ENCODE measurements around the gene ST3GAL3. TPM values are rescaled to one million over a fixed set of nuclear protein-coding genes. Genes with fewer than 3 reads are reported as not detected.
A peak's percentile ranks its signal among the peaks of the same experiment; 100 is the strongest.

ST3GAL3 gene
- total and polyA plus RNA-seq, 3 donors from 2014 or later = 42.9 to 62.0 (median 50.7) TPM

DNA sequence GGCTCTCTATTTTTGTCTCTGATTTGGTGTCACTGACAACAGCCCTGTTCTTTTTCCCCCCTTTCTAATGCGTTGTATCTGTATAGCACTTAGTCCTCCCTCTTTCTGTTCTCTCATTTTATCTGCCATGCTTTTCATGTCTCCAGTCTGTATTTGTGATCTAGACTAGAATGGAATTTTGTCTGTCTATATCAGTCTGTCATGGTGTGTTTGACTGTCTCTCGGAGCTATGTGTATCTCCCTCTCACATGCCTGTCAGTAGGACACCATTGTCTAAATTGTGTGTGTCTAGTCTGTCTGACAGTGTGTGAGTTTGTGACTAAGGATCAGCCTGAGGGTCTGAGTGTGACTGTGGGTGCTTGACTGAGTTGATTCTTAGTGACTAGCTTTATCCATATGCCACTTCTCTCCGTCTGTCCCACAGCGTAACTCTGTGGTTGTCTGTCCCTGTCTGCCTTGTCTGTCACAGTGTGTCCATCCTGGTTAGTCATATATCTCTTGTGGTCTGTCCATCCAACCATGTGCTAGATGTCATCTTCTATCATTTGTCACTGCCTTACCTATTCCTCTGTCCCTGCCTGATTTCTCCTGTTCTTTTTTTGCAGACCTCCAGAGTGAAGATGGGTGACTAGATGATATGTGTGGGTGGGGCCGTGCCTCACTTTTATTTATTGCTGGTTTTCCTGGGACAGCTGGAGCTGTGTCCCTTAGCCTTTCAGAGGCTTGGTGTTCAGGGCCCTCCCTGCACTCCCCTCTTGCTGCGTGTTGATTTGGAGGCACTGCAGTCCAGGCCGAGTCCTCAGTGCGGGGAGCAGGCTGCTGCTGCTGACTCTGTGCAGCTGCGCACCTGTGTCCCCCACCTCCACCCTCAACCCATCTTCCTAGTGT lies 270.3 kb downstream of the ST3GAL3 start:
- no peak for DNase-seq
- no peak for TF ChIP-seq POLR2A (IDR thresholded peaks at IDR 0.05)
- TF ChIP-seq, protein P1, sequence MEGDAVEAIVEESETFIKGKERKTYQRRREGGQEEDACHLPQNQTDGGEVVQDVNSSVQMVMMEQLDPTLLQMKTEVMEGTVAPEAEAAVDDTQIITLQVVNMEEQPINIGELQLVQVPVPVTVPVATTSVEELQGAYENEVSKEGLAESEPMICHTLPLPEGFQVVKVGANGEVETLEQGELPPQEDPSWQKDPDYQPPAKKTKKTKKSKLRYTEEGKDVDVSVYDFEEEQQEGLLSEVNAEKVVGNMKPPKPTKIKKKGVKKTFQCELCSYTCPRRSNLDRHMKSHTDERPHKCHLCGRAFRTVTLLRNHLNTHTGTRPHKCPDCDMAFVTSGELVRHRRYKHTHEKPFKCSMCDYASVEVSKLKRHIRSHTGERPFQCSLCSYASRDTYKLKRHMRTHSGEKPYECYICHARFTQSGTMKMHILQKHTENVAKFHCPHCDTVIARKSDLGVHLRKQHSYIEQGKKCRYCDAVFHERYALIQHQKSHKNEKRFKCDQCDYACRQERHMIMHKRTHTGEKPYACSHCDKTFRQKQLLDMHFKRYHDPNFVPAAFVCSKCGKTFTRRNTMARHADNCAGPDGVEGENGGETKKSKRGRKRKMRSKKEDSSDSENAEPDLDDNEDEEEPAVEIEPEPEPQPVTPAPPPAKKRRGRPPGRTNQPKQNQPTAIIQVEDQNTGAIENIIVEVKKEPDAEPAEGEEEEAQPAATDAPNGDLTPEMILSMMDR (IDR thresholded peaks at IDR 0.05) = no peak
- no peak overlapping the region for H3K27ac ChIP-seq
- no peaks in the 10 kb centered on the region for H3K27me3 ChIP-seq
- 84 to 89% methylated on average over 9 of the region's 9 CpGs for WGBS, 2 donors
- no peaks in the 10 kb centered on the region for H3K36me3 ChIP-seq (ENCODE audit: low read depth, missing control alignments)
- no peak overlapping the region for H3K4me3 ChIP-seq
- peaks cover 32% of the 10 kb centered on the region for H3K4me1 ChIP-seq
- H3K9me3 ChIP-seq = no peaks in the 10 kb centered on the region
- intact Hi-C loops (cut with DNase I; ENCODE audit: low total_unique reads) = no loop called here

DNA sequence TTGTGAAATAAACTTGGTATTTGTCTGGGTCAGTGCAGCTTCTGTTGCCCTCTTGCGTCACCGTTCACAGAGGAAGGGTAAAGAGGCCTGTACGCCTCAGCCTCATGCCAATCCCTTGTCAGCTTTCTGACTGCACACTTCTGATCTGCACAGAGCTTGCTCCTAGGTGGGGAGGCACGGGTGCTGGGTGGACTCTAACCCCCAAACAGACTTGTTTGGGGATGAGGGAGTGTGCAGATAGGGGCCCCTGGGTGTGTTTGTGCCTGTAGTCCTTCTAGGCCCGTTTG lies 270.9 kb downstream of the ST3GAL3 start:
- TF ChIP-seq, protein P1 (IDR thresholded peaks at IDR 0.05) = no peak
- no peak for TF ChIP-seq POLR2A (IDR thresholded peaks at IDR 0.05)
- Histone ChIP-seq H3K27me3 (no peaks in the 10 kb centered on the region), H3K27ac (no peak overlapping the region), H3K36me3 (ENCODE audit: low read depth, missing control alignments) (no peaks in the 10 kb centered on the region), H3K9me3 (no peaks in the 10 kb centered on the region), H3K4me3 (no peak overlapping the region), H3K4me1 (peaks cover 32% of the 10 kb centered on the region)
- intact Hi-C loops (cut with DNase I; ENCODE audit: low total_unique reads) = no loop called here
- no peak for DNase-seq
- WGBS, 2 donors = 63 to 86% methylated on average over 2 to 5 of the region's 5 CpGs

DNA sequence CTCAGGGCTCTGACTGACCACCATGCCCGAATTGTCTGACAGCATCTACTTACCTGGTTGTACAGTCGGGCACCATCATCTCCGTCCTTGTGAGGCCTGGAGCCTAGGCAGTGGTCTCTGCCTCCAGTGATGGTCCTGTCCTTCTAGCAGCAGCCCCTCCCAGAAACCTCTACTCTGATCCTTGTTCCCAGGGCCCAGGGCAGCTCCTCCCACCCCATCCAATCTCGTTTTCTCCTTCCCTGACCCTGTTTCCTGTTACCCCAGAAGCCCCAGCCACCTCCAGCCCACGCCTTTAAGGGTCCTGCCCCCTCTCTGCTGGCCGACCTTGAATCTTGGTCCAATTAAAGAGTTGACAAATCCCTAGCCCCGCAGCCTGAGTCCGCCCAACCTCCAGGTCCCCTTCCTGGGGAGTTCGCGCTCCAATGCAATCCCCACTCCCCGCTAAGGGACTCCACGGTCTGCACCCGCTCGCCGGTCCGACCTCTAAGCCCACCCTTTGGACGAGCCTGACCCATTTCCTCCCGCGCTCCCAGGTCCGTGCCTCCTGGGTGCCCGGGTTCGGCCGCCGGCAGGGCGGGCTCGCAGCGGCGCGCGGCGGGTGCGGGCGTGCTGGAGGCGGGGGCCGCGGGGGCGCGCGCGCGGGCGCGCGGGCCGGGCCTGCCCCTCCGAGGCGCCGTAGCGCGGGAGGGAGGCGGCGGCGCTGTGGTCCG lies 271.4 kb downstream of the ST3GAL3 start, which contains the start of gene B4GALT2:
Gene B4GALT2 (plus strand): TSS at position 660 of the 710 bp plus-strand sequence. CDS start 1,951 bp downstream, outside the sequence.
- no peaks in the 10 kb centered on the region for H3K9me3 ChIP-seq
- 8 to 14% methylated on average over 10 to 24 of the region's 54 CpGs for WGBS, 2 donors
- H3K4me3 ChIP-seq = peak within 1 kb of the TSS; percentile 58 to 67
- H3K4me1 ChIP-seq = peaks cover 32% of the 10 kb centered on the region
- H3K36me3 ChIP-seq (ENCODE audit: low read depth, missing control alignments) = no peaks in the 10 kb centered on the region
- H3K27me3 ChIP-seq = no peaks in the 10 kb centered on the region
- H3K27ac ChIP-seq = peak within 1 kb of the TSS; percentile 55 to 56
- TF ChIP-seq, protein P1 (IDR thresholded peaks at IDR 0.05) = no peak
- no peak for TF ChIP-seq POLR2A (IDR thresholded peaks at IDR 0.05)
- DNase-seq = peak; percentile 47
- intact Hi-C loops (cut with DNase I; ENCODE audit: low total_unique reads) = no loop called here

DNA sequence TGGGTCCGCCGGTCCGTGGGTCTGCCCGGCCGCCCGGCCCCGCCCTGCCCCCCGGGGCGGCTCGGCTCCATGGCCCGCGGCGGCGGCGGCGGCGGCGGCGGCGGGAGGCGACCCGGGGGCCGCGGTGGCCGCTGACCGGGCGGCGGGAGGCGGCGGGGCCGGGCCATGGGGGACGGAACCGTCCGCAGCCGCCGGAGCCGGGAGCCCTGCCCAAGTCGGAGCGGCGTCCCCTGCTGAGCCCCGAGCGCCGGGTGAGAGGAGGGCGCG lies 271.9 kb downstream of the ST3GAL3 start:
- 0% methylated on average over 4 of the region's 45 CpGs; no CpG with 5 or more reads in 1 of the 2 donors for WGBS, 2 donors
- peak overlapping the region; percentile 58 to 67 for H3K4me3 ChIP-seq
- no peak for DNase-seq
- intact Hi-C loops (cut with DNase I; ENCODE audit: low total_unique reads) = no loop called here
- H3K36me3 ChIP-seq (ENCODE audit: low read depth, missing control alignments) = no peaks in the 10 kb centered on the region
- H3K27ac ChIP-seq = peak overlapping the region in 1 of 2 donors; percentile 56
- H3K27me3 ChIP-seq = no peaks in the 10 kb centered on the region
- H3K9me3 ChIP-seq = no peaks in the 10 kb centered on the region
- peaks cover 30% of the 10 kb centered on the region for H3K4me1 ChIP-seq
- no peak for TF ChIP-seq POLR2A (IDR thresholded peaks at IDR 0.05)
- TF ChIP-seq, protein P1 (IDR thresholded peaks at IDR 0.05) = no peak

All from testis (tissue), 3 donors.